Smooth muscle cell (in vitro differentiated cells): Measurements from ENCODE around the gene LMX1A. TPM values are rescaled to one million over a fixed set of nuclear protein-coding genes. Genes with fewer than 3 reads are reported as not detected.

Experiments used
- DNase-seq: peaks from one replicate; lab custom pipeline; 2025; ENCODE audit not compliant: unreplicated experiment; lab: John Stamatoyannopoulos, UW
- H2AFZ ChIP-seq: fragments of 200-600 bp; sonication (generic); 2 replicates; pipeline ENCODE4 v1.6.0; 2016; ENCODE audit warnings: antibody characterized with exemption, low read depth, mild to moderate bottlenecking
- H3F3A ChIP-seq: fragments of 200-600 bp; sonication (generic); 2 replicates; pipeline ENCODE4 v1.6.0; 2017; ENCODE audit warnings: antibody characterized with exemption, low read depth
- H3K27ac ChIP-seq: fragments of 200-600 bp; sonication (generic); 2 replicates; pipeline ENCODE4 v1.5.1; 2016; ENCODE audit warnings: low read depth, mild to moderate bottlenecking
- H3K27me3 ChIP-seq: fragments of 200-600 bp; sonication (generic); 2 replicates; pipeline ENCODE4 v1.6.1; 2016; ENCODE audit warnings: low read depth, mild to moderate bottlenecking
- H3K36me3 ChIP-seq: fragments of 200-600 bp; sonication (generic); 2 replicates; pipeline ENCODE4 v1.5.1; 2016; ENCODE audit warnings: low read depth
- H3K4me1 ChIP-seq: fragments of 200-600 bp; sonication (generic); 2 replicates; pipeline ENCODE4 v1.5.1; 2016; ENCODE audit warnings: low read depth
- H3K4me2 ChIP-seq: fragments of 200-600 bp; sonication (generic); 2 replicates; pipeline ENCODE4 v1.6.0; 2016; ENCODE audit warnings: mild to moderate bottlenecking
- H3K4me3 ChIP-seq: fragments of 200-600 bp; sonication (generic); 2 replicates; pipeline ENCODE4 v1.5.1; 2016; ENCODE audit warnings: mild to moderate bottlenecking
- H3K79me2 ChIP-seq: fragments of 200-600 bp; sonication (generic); 2 replicates; pipeline ENCODE4 v1.6.0; 2016; ENCODE audit warnings: low read depth, mild to moderate bottlenecking
- H3K9ac ChIP-seq: fragments of 200-600 bp; sonication (generic); 2 replicates; pipeline ENCODE4 v1.6.0; 2016; ENCODE audit warnings: low read depth
- H3K9me3 ChIP-seq: fragments of 200-600 bp; sonication (generic); replicated peaks from 2 replicates; pipeline ENCODE4 v1.5.1; 2016; ENCODE audit warnings: low read depth
- H4K20me1 ChIP-seq: fragments of 200-600 bp; sonication (generic); 2 replicates; pipeline ENCODE4 v1.6.0; 2016; ENCODE audit warnings: low read depth
- CTCF ChIP-seq: fragments of 200-600 bp; sonication (generic); IDR thresholded peaks from 2 replicates; pipeline ENCODE4 v1.5.1; 2017; ENCODE audit warnings: borderline replicate concordance, mild to moderate bottlenecking, antibody characterized with exemption; ENCODE audit not compliant: insufficient read depth, poor library complexity, severe bottlenecking
- WGBS: methylation state at CpG from one replicate; pipeline ENCODE4 v1.1.7; 2016; ENCODE audit warnings: low lambda C conversion rate; 5-methylcytosine and 5-hydroxymethylcytosine counted together
- polyA plus RNA-seq: library from polyadenylated mRNA; unstranded; fragments of >200 nt; fragmentation: Nextera tagmentation; extraction: Ambion mirVana; gene quantifications from 2 replicates; pipeline ENCODE4 v1.2.1, GENCODE V29; 2016
- total RNA-seq: library from RNA; depleted of rRNA; stranded (reverse); fragments of >200 nt; gene quantifications from 2 replicates; pipeline ENCODE4 v1.2.3, GENCODE V29; 2014

The LMX1A gene
- total and polyA plus RNA-seq, 2 experiments from 2014 or later, result not detected

GRCh38 chr1:165345502-165345901 lies 11.0 kb downstream of the LMX1A start:
- no peaks in the 10 kb centered on the region for H3K79me2 ChIP-seq
- no peaks in the 10 kb centered on the region for H3F3A ChIP-seq
- H3K4me3 ChIP-seq, result no peak overlapping the region
- no peaks in the 10 kb centered on the region for H3K36me3 ChIP-seq
- peaks cover 92% of the 10 kb centered on the region for H3K27me3 ChIP-seq
- H3K4me2 ChIP-seq, result no peak overlapping the region
- H3K9me3 ChIP-seq, result no peaks in the 10 kb centered on the region
- no peak overlapping the region for H3K9ac ChIP-seq
- TF ChIP-seq CTCF, result no peak
- no peaks in the 10 kb centered on the region for H4K20me1 ChIP-seq
- H2AFZ ChIP-seq, result no peak overlapping the region
- peaks cover 58% of the 10 kb centered on the region for H3K4me1 ChIP-seq
- H3K27ac ChIP-seq, result no peak overlapping the region
- WGBS, result 63% methylated on average over 7 of the region's 7 CpGs
- no peak for DNase-seq

GRCh38 chr1:165344736-165345135 lies 11.8 kb downstream of the LMX1A start:
- WGBS, result 68% methylated on average over 3 of the region's 3 CpGs
- no peaks in the 10 kb centered on the region for H3K9me3 ChIP-seq
- no peak overlapping the region for H3K27ac ChIP-seq
- H3K4me3 ChIP-seq, result no peak overlapping the region
- no peaks in the 10 kb centered on the region for H3K79me2 ChIP-seq
- peaks cover 84% of the 10 kb centered on the region for H3K27me3 ChIP-seq
- no peaks in the 10 kb centered on the region for H3K36me3 ChIP-seq
- no peak for TF ChIP-seq CTCF
- H3K4me2 ChIP-seq, result no peak overlapping the region
- H4K20me1 ChIP-seq, result no peaks in the 10 kb centered on the region
- DNase-seq, result no peak
- peaks cover 52% of the 10 kb centered on the region for H3K4me1 ChIP-seq
- H3K9ac ChIP-seq, result no peak overlapping the region
- H3F3A ChIP-seq, result no peaks in the 10 kb centered on the region
- no peak overlapping the region for H2AFZ ChIP-seq

GRCh38 chr1:165344198-165344597 lies 12.3 kb downstream of the LMX1A start:
- Histone ChIP-seq H3F3A (no peaks in the 10 kb centered on the region), H3K9me3 (no peaks in the 10 kb centered on the region), H3K36me3 (no peaks in the 10 kb centered on the region), H3K27me3 (peaks cover 80% of the 10 kb centered on the region), H3K4me1 (peaks cover 47% of the 10 kb centered on the region), H2AFZ (no peak overlapping the region), H3K79me2 (no peaks in the 10 kb centered on the region), H3K9ac (no peak overlapping the region), H3K4me2 (no peak overlapping the region), H3K4me3 (no peak overlapping the region), H3K27ac (no peak overlapping the region), H4K20me1 (no peaks in the 10 kb centered on the region)
- DNase-seq, result no peak
- 59% methylated on average over 2 of the region's 2 CpGs for WGBS
- no peak for TF ChIP-seq CTCF

- Histone ChIP-seq H3F3A (no peaks in the 10 kb centered on the region), H2AFZ (no peak overlapping the region), H3K4me1 (peaks cover 34% of the 10 kb centered on the region), H4K20me1 (no peaks in the 10 kb centered on the region), H3K36me3 (no peaks in the 10 kb centered on the region), H3K4me2 (no peak overlapping the region), H3K4me3 (no peak overlapping the region), H3K27me3 (peaks cover 77% of the 10 kb centered on the region), H3K9me3 (no peaks in the 10 kb centered on the region), H3K9ac (no peak overlapping the region), H3K79me2 (no peaks in the 10 kb centered on the region), H3K27ac (no peak overlapping the region)
- TF ChIP-seq CTCF, result no peak
- 84% methylated on average over 2 of the region's 2 CpGs for WGBS
- DNase-seq, result no peak
These were observed 13.9 kb downstream of the LMX1A start for GRCh38 chr1:165342587-165342986.
